ENCODE data around the gene GPSM1.

- TF ChIP-seq CTCF (conservative IDR thresholded peaks at IDR 0.05; ENCODE audit: low read length), result no peak
- no peak for TF ChIP-seq EZH2phosphoT487 (IDR thresholded peaks at IDR 0.05; ENCODE audit: borderline replicate concordance)
Observed at GRCh38 chr9:136361754-136362449, 34.6 kb downstream of the GPSM1 start.
